SH-SY5Y (cell line): ENCODE data around the gene RFXAP.

Experiments
- GATA2 ChIP-seq: IDR thresholded peaks from 2 replicates; pipeline ENCODE4 v1.6.1; 2011; ENCODE audit warnings: mild to moderate bottlenecking, low read depth, low read length
- GATA3 ChIP-seq: IDR thresholded peaks from 2 replicates; pipeline ENCODE4 v1.6.1; 2011; ENCODE audit warnings: low read depth, mild to moderate bottlenecking, low read length, moderate library complexity

DNA sequence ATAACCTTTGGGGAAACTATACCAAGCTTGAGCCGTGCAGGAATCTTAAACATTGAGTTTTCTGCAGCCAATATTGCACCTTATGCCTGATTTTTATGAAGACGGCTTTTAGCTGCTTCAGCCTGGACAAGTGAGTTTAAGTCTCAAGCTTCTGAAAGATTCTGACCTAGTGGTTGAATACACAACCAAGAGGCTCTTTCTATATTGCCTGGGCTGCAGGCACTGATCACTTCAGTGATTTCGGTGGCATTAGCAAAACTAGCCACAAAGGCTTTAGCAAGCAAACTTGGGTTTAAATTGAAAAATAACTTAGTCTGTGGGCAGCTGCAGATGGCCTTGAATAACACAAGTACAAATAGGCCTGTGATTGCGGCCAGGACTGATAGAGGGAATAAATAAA, 29.3 kb upstream of the RFXAP start:
- no peak for TF ChIP-seq GATA2
- no peak for TF ChIP-seq GATA3
